ENCODE data around the gene UBE2K.
"Not testable (repeated sequence)": the region's sequence is repeated elsewhere in the genome, so short reads cannot be mapped to it uniquely, and the experiment has no call there.

Gene UBE2K

DNA sequence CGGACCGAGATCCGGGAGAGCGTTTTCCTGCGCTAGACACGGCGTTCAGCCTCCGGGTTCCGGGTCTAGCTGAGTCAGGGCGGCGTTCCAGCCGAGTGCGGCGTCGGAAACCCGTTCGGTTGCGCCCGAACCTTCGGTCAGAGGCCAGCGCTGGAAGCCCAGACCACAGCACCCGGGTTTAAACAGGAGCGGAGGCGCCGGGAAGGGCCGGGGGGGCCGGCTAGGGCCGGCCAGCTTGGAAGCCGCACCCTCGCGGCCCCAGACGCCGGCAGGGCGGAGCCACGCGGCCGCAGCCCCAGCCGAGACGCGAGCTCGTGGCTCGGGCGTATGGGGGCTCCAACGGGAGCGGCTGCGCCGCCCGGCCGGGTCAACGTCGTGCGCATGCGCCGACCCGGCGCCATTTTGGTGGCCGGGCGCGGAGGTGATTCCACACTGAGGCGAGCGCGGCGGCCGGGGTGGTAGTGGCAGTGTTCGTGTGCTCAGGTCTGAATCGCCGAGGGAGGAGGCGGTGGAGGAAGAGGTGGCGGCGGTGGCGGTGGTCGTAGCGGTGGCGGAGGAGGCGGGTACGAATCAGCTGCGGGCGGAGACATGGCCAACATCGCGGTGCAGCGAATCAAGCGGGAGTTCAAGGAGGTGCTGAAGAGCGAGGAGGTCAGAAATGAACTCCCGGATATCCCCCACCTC, at the start of gene UBE2K:
Gene UBE2K (plus strand): TSS at position 397 of the 684 bp plus-strand sequence. CDS start 192 bp downstream, at position 589.
- peak within 1 kb of the TSS; percentile 99 for H3K27ac Mint-ChIP-seq
- H3K36me3 Mint-ChIP-seq (ENCODE audit: low read depth) = peaks cover 15% of the 10 kb centered on the region
- peak within 1 kb of the TSS; percentile 100 for H3K4me3 Mint-ChIP-seq
- peaks cover 42% of the 10 kb centered on the region for H3K4me1 Mint-ChIP-seq
- no peaks in the 10 kb centered on the region for H3K9me3 Mint-ChIP-seq
- ATAC-seq = peak; percentile 92
- no peaks in the 10 kb centered on the region for H3K27me3 Mint-ChIP-seq
- peak; percentile 92 for DNase-seq

GRCh38 chr4:39648213-39648612, 49.7 kb upstream of the UBE2K start:
- H3K36me3 Mint-ChIP-seq (ENCODE audit: low read depth) = no peaks in the 10 kb centered on the region
- no peaks in the 10 kb centered on the region for H3K4me1 Mint-ChIP-seq
- H3K4me3 Mint-ChIP-seq = no peak overlapping the region
- no peaks in the 10 kb centered on the region for H3K27me3 Mint-ChIP-seq
- ATAC-seq = no peak
- no peak for DNase-seq
- H3K9me3 Mint-ChIP-seq = no peaks in the 10 kb centered on the region
- no peak overlapping the region for H3K27ac Mint-ChIP-seq

GRCh38 chr4:39648827-39649558, 48.9 kb upstream of the UBE2K start:
- no peaks in the 10 kb centered on the region for H3K9me3 Mint-ChIP-seq
- no peak for DNase-seq
- no peaks in the 10 kb centered on the region for H3K27me3 Mint-ChIP-seq
- no peaks in the 10 kb centered on the region for H3K4me1 Mint-ChIP-seq
- no peaks in the 10 kb centered on the region for H3K36me3 Mint-ChIP-seq (ENCODE audit: low read depth)
- H3K27ac Mint-ChIP-seq = no peak overlapping the region
- ATAC-seq = no peak
- H3K4me3 Mint-ChIP-seq = no peak overlapping the region

DNA sequence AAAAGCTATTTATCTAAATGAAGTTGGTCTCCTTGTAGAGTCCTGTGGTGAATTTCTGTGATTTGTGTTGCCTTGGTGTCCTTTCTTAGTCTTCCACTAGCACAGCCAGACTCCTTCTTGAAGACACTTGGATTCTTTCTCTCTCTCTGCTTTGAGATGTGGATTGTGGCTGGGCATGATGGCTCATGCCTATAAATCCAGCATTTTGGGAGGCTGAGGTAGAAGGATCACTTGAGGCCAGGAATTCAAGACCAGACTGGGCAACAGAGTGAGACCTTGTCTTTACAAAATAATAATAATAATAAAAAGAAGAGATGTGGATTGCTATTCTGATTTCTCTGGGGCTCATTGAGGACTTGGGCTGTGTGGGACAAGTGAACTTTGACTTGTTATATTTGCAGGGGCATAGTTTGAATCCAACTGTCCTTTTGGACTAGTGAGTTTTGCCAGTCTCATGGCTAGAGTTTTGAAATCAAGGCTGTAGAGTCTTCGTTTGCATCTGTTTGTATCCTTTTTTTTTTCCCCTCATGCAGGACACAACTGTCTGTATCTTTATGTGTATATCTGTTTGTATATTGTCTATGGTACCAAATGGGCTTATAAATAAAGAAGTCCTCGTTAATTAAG, 48.2 kb upstream of the UBE2K start:
- Mint-ChIP-seq H3K4me3 (no peak overlapping the region), H3K36me3 (ENCODE audit: low read depth) (no peaks in the 10 kb centered on the region), H3K27ac (no peak overlapping the region), H3K4me1 (peaks cover 1% of the 10 kb centered on the region), H3K9me3 (no peaks in the 10 kb centered on the region), H3K27me3 (no peaks in the 10 kb centered on the region)
- ATAC-seq (no peak), DNase-seq (no peak)

DNA sequence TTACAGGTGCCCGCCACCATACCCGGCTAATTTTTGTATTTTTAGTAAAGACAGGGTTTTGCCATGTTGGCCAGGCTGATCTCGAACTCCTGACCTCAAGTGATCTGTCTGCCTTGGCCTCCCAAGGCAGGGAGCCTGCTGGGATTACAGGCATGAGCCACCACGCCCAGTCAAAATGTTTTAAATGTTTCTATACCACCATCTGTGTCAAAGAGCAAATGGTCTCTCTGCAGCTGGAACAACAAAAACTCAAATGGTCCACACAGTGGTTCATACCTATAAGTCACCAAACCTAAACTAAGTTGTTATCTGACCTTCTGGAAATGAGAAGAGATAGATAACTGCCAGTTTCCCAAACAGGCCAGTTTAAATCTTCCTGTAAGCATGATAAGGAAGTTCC, 46.4 kb upstream of the UBE2K start:
- not testable (repeated sequence) for H3K4me1 Mint-ChIP-seq; ATAC-seq; H3K4me3 Mint-ChIP-seq; DNase-seq; H3K27ac Mint-ChIP-seq; H3K9me3 Mint-ChIP-seq; H3K27me3 Mint-ChIP-seq; H3K36me3 Mint-ChIP-seq (ENCODE audit: low read depth)

DNA sequence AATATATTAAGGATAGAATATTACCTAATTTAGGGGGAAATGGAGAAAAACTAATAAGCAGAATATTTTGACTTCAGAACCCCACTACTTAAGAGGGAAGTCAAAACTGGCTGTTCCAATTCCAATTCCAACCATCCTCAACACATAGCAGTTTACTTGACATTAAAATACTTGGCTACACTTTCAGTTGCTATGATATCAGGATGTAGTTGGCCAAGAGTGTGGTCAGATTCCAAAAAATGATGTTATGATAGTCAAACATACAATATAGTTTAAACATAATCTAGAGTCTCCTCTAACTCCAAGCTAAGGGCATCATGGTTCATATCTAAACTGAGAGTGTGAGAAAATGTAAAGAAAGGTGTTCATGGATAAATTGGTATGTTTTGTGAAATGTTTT, 42.7 kb upstream of the UBE2K start:
- Mint-ChIP-seq H3K9me3 (no peaks in the 10 kb centered on the region), H3K36me3 (ENCODE audit: low read depth) (no peaks in the 10 kb centered on the region), H3K27me3 (no peaks in the 10 kb centered on the region), H3K4me1 (peaks cover 6% of the 10 kb centered on the region), H3K27ac (no peak overlapping the region), H3K4me3 (no peak overlapping the region)
- DNase-seq (no peak), ATAC-seq (no peak)

- ATAC-seq (no peak), DNase-seq (no peak)
- H3K9me3 Mint-ChIP-seq = no peaks in the 10 kb centered on the region
- H3K36me3 Mint-ChIP-seq (ENCODE audit: low read depth) = no peaks in the 10 kb centered on the region
- H3K4me3 Mint-ChIP-seq = no peak overlapping the region
- H3K27ac Mint-ChIP-seq = no peak overlapping the region
- peaks cover 6% of the 10 kb centered on the region for H3K4me1 Mint-ChIP-seq
- no peaks in the 10 kb centered on the region for H3K27me3 Mint-ChIP-seq
These were observed 42.1 kb upstream of the UBE2K start for GRCh38 chr4:39655876-39656275.

- DNase-seq; H3K4me1 Mint-ChIP-seq; H3K4me3 Mint-ChIP-seq; H3K27me3 Mint-ChIP-seq; H3K27ac Mint-ChIP-seq; H3K36me3 Mint-ChIP-seq (ENCODE audit: low read depth); ATAC-seq; H3K9me3 Mint-ChIP-seq: not testable (repeated sequence)
These were observed 41.3 kb upstream of the UBE2K start for GRCh38 chr4:39656638-39657037.

GRCh38 chr4:39657465-39657864, 40.5 kb upstream of the UBE2K start:
- no peak overlapping the region for H3K4me3 Mint-ChIP-seq
- no peaks in the 10 kb centered on the region for H3K9me3 Mint-ChIP-seq
- no peak overlapping the region for H3K27ac Mint-ChIP-seq
- no peaks in the 10 kb centered on the region for H3K36me3 Mint-ChIP-seq (ENCODE audit: low read depth)
- ATAC-seq = no peak
- peaks cover 6% of the 10 kb centered on the region for H3K4me1 Mint-ChIP-seq
- no peak for DNase-seq
- H3K27me3 Mint-ChIP-seq = no peaks in the 10 kb centered on the region

DNA sequence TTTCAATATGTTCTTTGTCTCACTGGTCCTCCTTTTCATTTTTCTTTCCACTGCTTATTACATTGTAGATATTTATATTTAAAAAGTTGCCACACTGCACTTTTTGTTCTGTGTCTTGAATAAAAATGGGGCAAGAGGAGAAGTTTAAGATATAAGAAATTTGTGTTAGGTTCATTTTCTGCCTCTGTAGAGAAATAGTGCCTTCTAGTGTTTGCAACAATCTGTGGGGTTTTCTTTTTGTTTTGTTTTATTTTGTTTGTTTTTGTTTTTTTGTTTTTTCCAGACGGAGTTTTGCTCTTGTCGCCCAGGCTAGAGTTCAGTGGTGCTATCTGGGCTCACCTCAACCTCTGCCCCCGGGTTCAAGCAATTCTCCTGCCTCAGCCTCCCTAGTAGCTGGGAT, 39.2 kb upstream of the UBE2K start:
- Mint-ChIP-seq H3K27me3 (no peaks in the 10 kb centered on the region), H3K4me3 (no peak overlapping the region), H3K27ac (no peak overlapping the region), H3K4me1 (peaks cover 6% of the 10 kb centered on the region), H3K36me3 (ENCODE audit: low read depth) (no peaks in the 10 kb centered on the region), H3K9me3 (no peaks in the 10 kb centered on the region)
- DNase-seq = no peak
- no peak for ATAC-seq

DNA sequence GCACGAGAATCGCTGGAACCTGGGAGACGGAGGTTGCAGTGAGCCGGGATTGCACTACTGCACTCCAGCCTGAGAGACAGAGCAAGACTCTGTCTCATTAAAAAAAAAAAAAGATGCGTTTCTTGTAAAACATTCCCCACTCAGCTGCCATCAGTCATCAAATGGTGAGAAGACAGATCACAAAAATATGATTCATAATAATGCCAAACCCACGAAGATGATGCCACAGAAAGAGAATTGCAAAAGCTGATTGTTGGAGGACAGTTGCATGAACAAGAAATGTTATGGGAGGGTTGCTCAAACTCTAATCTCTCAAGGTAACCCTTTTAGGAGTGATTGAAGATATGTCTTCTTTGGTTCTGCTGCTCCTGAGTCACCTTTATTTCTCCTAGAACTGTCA, 37.9 kb upstream of the UBE2K start:
- Mint-ChIP-seq H3K4me1 (peaks cover 5% of the 10 kb centered on the region), H3K36me3 (ENCODE audit: low read depth) (no peaks in the 10 kb centered on the region), H3K27me3 (no peaks in the 10 kb centered on the region), H3K4me3 (no peak overlapping the region), H3K27ac (no peak overlapping the region), H3K9me3 (no peaks in the 10 kb centered on the region)
- no peak for ATAC-seq
- no peak for DNase-seq

DNA sequence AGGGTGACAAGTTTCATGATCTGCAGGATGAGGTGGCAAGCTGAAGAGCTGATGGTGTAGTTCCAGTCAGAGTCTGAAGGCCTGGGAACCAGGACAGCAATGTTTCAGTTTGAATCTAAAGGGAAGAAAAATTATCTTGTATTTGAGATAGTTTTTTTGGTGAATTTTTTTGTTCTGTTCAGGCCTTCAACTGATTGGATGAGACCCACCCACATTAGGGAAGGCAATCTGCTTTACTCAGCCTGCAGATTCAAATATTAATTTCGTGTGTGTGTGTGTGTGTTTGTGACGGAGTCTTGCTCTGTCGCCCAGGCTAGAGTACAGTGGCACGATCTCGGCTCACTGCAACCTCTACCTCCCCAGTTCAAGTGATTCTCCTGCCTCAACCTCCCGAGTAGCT, 37.2 kb upstream of the UBE2K start:
- Mint-ChIP-seq H3K4me3 (no peak overlapping the region), H3K4me1 (peaks cover 2% of the 10 kb centered on the region), H3K36me3 (ENCODE audit: low read depth) (no peaks in the 10 kb centered on the region), H3K27me3 (no peaks in the 10 kb centered on the region), H3K9me3 (no peaks in the 10 kb centered on the region), H3K27ac (no peak overlapping the region)
- DNase-seq (no peak), ATAC-seq (no peak)

GRCh38 chr4:39662683-39663082, 35.3 kb upstream of the UBE2K start:
- no peak for ATAC-seq
- no peaks in the 10 kb centered on the region for H3K27me3 Mint-ChIP-seq
- H3K27ac Mint-ChIP-seq = no peak overlapping the region
- no peaks in the 10 kb centered on the region for H3K36me3 Mint-ChIP-seq (ENCODE audit: low read depth)
- H3K4me3 Mint-ChIP-seq = no peak overlapping the region
- no peaks in the 10 kb centered on the region for H3K9me3 Mint-ChIP-seq
- DNase-seq = no peak
- H3K4me1 Mint-ChIP-seq = peaks cover under 1% of the 10 kb centered on the region

DNA sequence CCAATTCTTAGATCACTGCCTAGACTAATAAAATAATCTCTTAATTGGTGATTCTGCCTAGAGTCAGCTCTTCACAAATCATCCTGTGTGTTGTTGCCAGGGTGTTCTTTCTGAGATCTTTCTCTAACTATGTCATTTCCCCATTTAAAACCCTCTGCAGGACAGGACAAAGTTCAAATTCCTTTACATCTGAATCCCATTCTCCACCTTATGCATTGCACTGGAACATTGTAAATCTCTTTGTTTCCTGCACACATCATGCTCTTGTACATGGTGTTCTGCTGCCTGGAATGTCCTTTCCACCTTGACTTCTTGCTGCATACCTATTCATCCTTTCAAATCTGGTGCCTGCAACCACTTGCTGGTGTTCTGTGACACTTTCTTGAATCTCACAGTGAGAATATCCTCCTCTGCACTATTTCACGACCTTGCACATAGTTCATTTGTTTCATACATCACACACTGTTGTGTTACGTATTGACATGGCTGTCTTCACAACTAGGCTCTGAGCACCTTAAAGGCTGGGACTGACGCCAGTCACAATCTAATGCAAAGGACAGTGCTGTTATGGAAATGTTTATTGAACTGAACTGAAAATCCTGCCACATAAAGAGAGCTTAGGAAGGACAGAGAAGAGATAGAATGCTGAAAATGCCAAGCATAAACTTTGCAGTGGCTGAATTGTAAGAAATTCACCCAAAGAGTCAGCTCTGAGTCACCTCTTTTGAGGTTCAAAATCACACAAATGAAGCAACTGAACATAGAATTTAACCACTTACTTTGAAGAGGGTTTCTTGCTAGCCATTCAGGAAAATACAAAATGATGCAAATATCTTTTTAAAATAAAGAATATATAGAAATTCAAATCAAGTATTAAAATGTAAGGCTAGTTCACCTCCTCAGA, 32.9 kb upstream of the UBE2K start:
- ATAC-seq (peak; percentile 24), DNase-seq (no peak)
- Mint-ChIP-seq H3K4me1 (no peaks in the 10 kb centered on the region), H3K36me3 (ENCODE audit: low read depth) (no peaks in the 10 kb centered on the region), H3K27me3 (no peaks in the 10 kb centered on the region), H3K9me3 (no peaks in the 10 kb centered on the region), H3K27ac (no peak overlapping the region), H3K4me3 (no peak overlapping the region)
